AG09309 (cell line): ENCODE measurements around the gene TMEM81.

Source experiments
- DNase-seq: peaks from one replicate; pipeline ENCODE4 v3.0.0-alpha.2; 2010; ENCODE audit warnings: low read depth
- H3K4me3 ChIP-seq: 2 replicates; pipeline ENCODE4 v1.5.1; 2011; ENCODE audit warnings: mild to moderate bottlenecking, low read depth, low read length, moderate library complexity; ENCODE audit not compliant: control insufficient read depth
- TF ChIP-seq, protein P1 (sequence below): IDR thresholded peaks from 2 replicates; pipeline ENCODE4 v1.5.1; 2011; ENCODE audit warnings: mild to moderate bottlenecking, low read depth, low read length, inconsistent platforms; ENCODE audit not compliant: insufficient read depth, control insufficient read depth; ENCODE audit errors: missing control alignments

The TMEM81 gene

DNA sequence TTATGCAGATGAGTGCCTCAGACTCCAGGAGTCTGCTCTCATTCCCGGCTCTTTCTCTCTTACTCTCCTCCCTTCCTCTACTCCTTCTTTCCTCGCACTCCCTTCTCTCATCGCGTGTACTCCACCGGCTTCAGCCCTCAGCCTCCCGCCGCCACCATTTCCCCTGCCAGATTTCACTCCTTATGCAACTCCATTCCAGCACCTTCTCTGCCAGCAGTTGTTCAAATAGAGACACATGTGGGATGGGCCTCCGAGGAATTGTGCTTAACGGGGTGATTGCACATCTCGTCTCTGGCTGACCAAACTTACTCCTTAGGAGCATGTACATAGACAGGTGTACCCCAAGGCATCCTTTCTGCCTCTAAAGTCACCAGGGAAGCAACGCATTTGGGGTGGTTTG, 39.1 kb downstream of the TMEM81 start:
- no peak overlapping the region for H3K4me3 ChIP-seq
- DNase-seq: no peak
- TF ChIP-seq, protein P1, sequence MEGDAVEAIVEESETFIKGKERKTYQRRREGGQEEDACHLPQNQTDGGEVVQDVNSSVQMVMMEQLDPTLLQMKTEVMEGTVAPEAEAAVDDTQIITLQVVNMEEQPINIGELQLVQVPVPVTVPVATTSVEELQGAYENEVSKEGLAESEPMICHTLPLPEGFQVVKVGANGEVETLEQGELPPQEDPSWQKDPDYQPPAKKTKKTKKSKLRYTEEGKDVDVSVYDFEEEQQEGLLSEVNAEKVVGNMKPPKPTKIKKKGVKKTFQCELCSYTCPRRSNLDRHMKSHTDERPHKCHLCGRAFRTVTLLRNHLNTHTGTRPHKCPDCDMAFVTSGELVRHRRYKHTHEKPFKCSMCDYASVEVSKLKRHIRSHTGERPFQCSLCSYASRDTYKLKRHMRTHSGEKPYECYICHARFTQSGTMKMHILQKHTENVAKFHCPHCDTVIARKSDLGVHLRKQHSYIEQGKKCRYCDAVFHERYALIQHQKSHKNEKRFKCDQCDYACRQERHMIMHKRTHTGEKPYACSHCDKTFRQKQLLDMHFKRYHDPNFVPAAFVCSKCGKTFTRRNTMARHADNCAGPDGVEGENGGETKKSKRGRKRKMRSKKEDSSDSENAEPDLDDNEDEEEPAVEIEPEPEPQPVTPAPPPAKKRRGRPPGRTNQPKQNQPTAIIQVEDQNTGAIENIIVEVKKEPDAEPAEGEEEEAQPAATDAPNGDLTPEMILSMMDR: no peak

DNA sequence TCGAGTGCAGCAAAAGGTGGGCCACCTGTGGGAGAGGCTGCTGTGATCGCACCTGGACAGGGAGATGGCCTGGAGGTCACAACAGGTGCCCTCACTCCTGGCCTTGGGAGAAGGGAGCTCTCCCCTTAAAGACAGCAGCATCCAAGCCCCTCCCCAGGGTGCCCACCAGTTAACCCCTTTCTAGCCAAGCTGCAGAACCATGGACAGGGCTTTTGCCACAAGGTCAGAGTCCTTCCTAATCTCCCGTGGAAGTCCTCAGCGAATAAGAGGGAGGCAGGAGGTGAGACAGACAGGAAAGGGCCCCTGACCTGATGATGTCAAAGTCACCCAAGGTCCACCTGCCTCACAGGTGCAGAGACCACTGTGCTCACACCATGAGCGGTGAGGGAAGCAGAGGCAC, 39.5 kb downstream of the TMEM81 start:
- no peak for DNase-seq
- no peak overlapping the region for H3K4me3 ChIP-seq
- TF ChIP-seq, protein P1: no peak

- H3K4me3 ChIP-seq: no peak overlapping the region
- TF ChIP-seq, protein P1: no peak
- DNase-seq: no peak
Observed at GRCh38 chr1:205043866-205044265, 40.4 kb downstream of the TMEM81 start.

DNA sequence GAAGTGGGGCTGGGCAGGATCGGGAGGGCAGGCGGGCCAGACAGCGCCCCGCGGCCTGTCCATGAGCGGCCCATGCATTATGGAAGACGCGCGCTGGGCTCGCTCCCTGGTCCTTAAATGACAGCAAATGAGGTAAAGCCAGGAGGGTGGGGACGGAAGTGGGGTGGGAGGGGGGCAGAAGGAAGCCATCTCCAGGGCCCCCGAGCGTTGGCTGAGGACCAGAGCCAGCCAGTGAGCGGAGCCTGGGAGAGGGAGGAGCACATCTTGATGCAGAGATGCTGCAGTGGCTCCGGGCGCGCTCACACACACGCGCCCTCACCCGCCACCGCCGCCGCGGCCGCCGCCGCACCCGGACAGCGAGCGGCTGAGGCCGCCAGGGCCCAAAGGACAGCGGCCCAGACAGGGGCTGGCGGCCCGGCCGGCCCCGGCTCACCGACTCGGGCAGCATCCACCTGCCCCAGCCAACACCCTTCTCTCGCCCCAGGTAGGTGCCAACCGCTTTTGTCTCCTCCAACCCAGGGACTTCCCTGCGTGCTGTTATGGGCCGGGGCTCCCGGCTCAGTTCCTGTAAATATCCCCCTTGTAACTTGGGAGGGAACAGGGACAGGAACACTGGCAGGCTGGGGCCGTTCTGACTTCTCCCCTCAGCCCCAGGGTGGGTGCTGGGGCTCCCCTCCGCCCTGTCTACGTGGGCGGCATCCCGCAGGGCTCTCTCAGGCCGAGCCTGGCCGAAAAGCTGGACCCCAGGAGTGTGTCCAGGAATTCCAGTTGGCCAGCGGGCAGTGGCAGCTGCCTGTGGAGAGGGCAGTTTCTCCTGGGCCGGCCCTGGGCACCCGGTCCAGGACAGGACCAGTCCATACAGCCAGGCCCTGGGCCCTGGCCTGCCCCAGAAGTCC, 41.1 kb downstream of the TMEM81 start, which contains the start of gene CNTN2:
CNTN2 (plus strand) TSS at position 302 of the 896 bp plus-strand sequence. CDS start 9,974 bp downstream, outside the sequence.
- H3K4me3 ChIP-seq: no peak within 1 kb of the TSS
- DNase-seq: no peak
- TF ChIP-seq, protein P1: no peak

GRCh38 chr1:205041998-205042910, 42.0 kb downstream of the TMEM81 start:
- TF ChIP-seq, protein P1: no peak
- no peak for DNase-seq
- no peak overlapping the region for H3K4me3 ChIP-seq

- TF ChIP-seq, protein P1: no peak
- H3K4me3 ChIP-seq: no peak overlapping the region
- DNase-seq: no peak
Observed at GRCh38 chr1:205041001-205041715, 43.1 kb downstream of the TMEM81 start.
